Fibroblast of mammary gland (primary cell): ENCODE measurements around the gene GORAB.
A peak's percentile ranks its signal among the peaks of the same experiment; 100 is the strongest.

Source experiments
- DNase-seq: peaks from one replicate; pipeline ENCODE4 v3.0.0-alpha.2; 2010; ENCODE audit warnings: low read depth
- H3K4me3 ChIP-seq: 2 replicates; pipeline ENCODE4 v1.5.1; 2011; ENCODE audit warnings: low read depth, mild to moderate bottlenecking, low read length, moderate library complexity; ENCODE audit not compliant: control insufficient read depth
- TF ChIP-seq, protein P1 (sequence below): conservative IDR thresholded peaks from 2 replicates; pipeline ENCODE4 v1.5.1; 2011; ENCODE audit warnings: low read depth, low read length, inconsistent platforms; ENCODE audit not compliant: control insufficient read depth, insufficient read depth

The GORAB gene

DNA sequence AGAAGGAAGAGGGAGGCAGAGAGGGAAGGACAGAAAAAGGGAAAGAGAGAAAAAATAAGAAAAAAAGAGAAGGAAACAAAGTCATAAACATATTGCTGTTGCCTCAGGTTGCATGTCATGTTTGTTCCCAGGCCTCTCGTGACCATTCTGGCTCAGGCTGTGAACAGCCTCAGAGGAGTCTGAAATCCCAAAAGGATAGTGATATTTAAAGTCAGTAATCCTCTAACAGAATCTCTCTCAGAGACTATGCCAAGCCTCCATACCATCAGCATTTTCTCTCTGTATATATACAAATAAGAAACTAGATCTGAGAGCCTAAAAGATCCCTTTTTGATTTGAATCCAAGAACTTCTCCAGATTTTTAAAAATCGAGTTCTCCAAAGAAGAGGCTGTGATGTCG, 35.2 kb downstream of the GORAB start:
- TF ChIP-seq, protein P1, sequence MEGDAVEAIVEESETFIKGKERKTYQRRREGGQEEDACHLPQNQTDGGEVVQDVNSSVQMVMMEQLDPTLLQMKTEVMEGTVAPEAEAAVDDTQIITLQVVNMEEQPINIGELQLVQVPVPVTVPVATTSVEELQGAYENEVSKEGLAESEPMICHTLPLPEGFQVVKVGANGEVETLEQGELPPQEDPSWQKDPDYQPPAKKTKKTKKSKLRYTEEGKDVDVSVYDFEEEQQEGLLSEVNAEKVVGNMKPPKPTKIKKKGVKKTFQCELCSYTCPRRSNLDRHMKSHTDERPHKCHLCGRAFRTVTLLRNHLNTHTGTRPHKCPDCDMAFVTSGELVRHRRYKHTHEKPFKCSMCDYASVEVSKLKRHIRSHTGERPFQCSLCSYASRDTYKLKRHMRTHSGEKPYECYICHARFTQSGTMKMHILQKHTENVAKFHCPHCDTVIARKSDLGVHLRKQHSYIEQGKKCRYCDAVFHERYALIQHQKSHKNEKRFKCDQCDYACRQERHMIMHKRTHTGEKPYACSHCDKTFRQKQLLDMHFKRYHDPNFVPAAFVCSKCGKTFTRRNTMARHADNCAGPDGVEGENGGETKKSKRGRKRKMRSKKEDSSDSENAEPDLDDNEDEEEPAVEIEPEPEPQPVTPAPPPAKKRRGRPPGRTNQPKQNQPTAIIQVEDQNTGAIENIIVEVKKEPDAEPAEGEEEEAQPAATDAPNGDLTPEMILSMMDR, result no peak
- no peak for DNase-seq
- no peak overlapping the region for H3K4me3 ChIP-seq

DNA sequence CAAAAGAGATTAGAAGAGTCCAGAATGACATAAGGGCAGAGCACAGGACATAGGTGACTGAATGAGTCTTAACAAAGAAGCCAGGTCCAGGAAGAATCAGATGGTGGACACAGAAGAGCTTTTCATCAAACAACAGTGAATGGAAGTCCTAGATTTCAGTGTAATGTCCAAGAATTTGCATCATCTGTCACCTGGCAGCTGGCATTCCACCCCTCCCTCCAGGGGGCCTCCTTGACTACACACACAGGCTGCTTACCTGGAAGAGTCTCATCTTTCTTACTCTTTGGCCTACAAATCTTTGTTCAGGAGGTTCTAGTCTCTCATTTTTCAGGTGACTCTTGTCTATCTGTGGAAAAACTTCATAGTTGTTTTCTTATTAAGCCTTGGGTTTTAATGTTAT, 36.2 kb downstream of the GORAB start:
- DNase-seq, result no peak
- TF ChIP-seq, protein P1, result no peak
- H3K4me3 ChIP-seq, result no peak overlapping the region

DNA sequence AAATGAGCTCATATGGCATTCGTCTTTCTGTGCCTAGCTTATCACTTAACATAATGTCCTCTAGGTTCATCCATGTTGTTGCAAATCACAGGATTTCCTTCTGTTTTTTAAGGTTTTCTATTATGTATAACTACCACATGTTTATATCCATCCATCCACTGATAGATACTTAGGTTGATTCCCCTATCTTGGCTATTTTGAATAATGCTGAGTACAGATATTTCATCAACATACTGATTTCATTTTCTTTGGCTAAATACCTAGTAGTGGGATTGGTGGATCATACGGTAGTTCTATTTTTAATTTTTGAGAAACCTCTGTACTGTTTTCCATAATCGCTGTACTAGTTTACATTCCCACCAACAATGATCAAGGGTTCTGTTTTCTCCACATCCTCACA, 45.0 kb downstream of the GORAB start:
- TF ChIP-seq, protein P1, result no peak
- H3K4me3 ChIP-seq, result no peak overlapping the region
- no peak for DNase-seq

DNA sequence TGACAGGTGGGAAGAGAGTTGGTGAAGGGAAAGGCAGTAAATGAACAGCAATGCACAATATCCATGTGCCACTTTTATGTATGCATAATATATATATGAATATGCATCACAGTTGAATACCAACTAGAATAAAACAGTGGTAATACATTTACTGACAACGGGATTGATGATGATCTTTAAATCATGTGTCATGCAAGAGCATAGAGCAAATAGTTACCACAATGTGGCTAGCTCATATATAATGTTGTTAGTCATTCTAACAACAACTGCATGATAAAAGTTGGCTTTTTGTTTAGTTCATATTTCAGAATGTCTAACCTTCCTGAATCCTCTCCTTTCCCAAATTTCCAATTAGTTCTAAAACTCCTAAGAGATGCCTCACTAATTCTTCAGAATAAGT, 46.4 kb downstream of the GORAB start:
- DNase-seq, result peak; percentile 54
- no peak overlapping the region for H3K4me3 ChIP-seq
- TF ChIP-seq, protein P1, result no peak

DNA sequence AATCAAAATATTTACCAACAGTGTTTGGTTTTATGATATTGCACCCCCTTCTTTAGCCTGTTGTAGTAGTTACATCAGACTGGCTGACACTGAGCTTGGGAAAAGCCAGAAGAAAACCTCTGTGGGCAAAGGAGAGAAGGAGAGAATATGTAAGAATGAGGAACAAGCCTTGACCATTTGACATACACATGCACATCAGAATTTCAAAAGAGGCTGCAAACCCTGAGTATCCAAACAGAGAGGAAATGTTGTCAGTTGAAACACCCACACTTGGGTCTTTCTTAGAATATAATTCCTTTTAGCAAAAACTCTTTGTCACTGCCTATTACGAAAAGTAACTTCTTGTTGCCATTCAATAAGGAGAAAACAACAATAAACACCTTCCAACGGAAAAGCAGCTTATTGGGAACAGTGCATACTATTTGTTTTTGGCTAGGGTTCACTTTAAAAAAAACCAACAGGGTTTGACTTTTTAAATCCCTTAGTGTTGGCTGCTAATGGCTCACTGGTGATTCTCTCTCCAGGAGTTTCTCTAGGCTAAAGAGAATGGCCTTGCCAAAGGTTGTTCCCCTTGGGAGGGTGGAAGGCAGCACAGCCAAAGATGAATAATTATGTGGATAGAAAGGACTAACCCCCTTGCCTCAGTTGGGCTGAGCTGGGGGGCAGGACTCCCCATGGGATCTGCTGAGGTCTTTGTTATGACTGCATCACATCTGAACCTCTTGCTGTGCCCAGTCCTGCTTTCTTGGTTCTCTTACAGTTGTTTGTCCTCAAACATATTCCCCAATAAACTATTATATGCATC, 48.9 kb downstream of the GORAB start:
- TF ChIP-seq, protein P1, result no peak
- H3K4me3 ChIP-seq, result no peak overlapping the region
- DNase-seq, result peak; percentile 50

DNA sequence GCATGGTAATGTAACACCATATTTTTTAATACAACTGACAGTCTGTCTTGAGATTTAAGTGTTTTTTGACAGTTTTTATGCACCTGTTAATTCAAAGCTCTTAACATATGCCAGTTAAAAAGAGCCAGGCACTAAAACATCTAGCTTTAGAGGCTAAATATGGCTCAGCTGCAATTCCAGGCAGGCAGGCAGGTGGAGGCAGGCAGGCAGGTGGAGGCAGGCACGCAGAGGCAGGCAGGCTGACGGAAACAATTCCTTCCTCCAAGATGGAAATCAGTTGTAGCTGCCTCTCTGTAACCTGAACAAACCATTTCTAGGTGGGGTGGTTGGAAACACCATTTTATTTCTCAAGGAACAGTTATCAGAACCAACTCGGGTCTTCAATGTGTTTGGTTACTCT, 51.2 kb downstream of the GORAB start:
- no peak for DNase-seq
- H3K4me3 ChIP-seq, result no peak overlapping the region
- TF ChIP-seq, protein P1, result no peak
